HCT116 (cell line): ENCODE measurements around the gene ZSWIM7. TPM values are rescaled to one million over a fixed set of nuclear protein-coding genes. Genes with fewer than 3 reads are reported as not detected.
A peak's percentile ranks its signal among the peaks of the same experiment; 100 is the strongest.

ENCODE experiments used
- ATAC-seq: fragments of 200-7000 bp; cut with Tn5 transposase; 2 replicates; pipeline ENCODE4 v1.9.1; 2020; ENCODE audit warnings: mild to moderate bottlenecking, moderate library complexity
- BruUV-seq: library from RNA; stranded (reverse); fragments of 400-500 nt; replicated peaks from 2 replicates; lab custom pipeline; 2021; lab: Mats Ljungman, UMichigan
- CTCF ChIA-PET: fragments of 300-600 bp; sonication (Branson Sonifier 250); formaldehyde crosslinking; loops from one replicate; lab custom pipeline; 2021; ENCODE audit warnings: antibody characterized with exemption; lab: Charles Lee
- POLR2A ChIA-PET: fragments of 300-600, 350-600 bp; sonication (Branson Sonifier 250); formaldehyde crosslinking; loops from one replicate; lab custom pipeline; 2021; ENCODE audit warnings: antibody characterized with exemption; lab: Charles Lee
- RAD21 ChIA-PET, 2 experiments: fragments of 300-600 bp; sonication (Branson Sonifier 250); formaldehyde crosslinking; loops; one replicate each; lab custom pipeline; 2023; ENCODE audit warnings: low total read pairs in 2 of 2; ENCODE audit not compliant: uncharacterized antibody in 2 of 2, unreplicated experiment in 2 of 2, low non-redundant PET in 1 of 2; lab: Charles Lee
- DNase-seq: peaks from one replicate; pipeline ENCODE4 v3.0.0-alpha.2; 2010; ENCODE audit warnings: low read depth, low spot score
- H2AFZ ChIP-seq: fragments of 200-600 bp; shearing (Covaris generic), sonication (generic); 2 replicates; pipeline ENCODE4 v1.6.1; 2017; ENCODE audit warnings: low read depth, mixed run types, mixed read lengths, antibody characterized with exemption, low read length; ENCODE audit not compliant: poor library complexity, severe bottlenecking
- H3K27ac ChIP-seq: 2 replicates; pipeline ENCODE4 v1.5.1; 2012; ENCODE audit warnings: low read depth, low read length
- H3K27me3 ChIP-seq: fragments of 200-600 bp; sonication (generic); 2 replicates; pipeline ENCODE4 v1.6.1; 2016; ENCODE audit warnings: mixed run types, low read length, mixed read lengths; ENCODE audit not compliant: insufficient read depth
- H3K36me3 ChIP-seq, 2 experiments: fragments of 200-500 bp in 1 of 2; fragments of 200-600 bp in 1 of 2; sonication (Bioruptor generic) in 1 of 2; sonication (generic) in 1 of 2; 2 replicates each; pipeline versions ENCODE4 v1.5.1 to v1.6.1; 2014 to 2016; ENCODE audit warnings: low read length in 2 of 2, inconsistent platforms in 1 of 2, mixed read lengths in 1 of 2, mixed run types in 1 of 2; ENCODE audit not compliant: insufficient read depth in 2 of 2, control insufficient read depth in 1 of 2
- H3K4me1 ChIP-seq, 2 experiments: fragments of 200-600 bp in 1 of 2; sonication (generic) in 1 of 2; 2 replicates each; pipeline versions ENCODE4 v1.5.1 to v1.6.1; 2012 to 2017; ENCODE audit warnings: low read length in 2 of 2, inconsistent platforms in 1 of 2, mild to moderate bottlenecking in 1 of 2, mixed read lengths in 1 of 2, mixed run types in 1 of 2, moderate library complexity in 1 of 2; ENCODE audit not compliant: insufficient read depth in 2 of 2, control insufficient read depth in 1 of 2
- H3K4me2 ChIP-seq: fragments of 200-600 bp; sonication (generic); 2 replicates; pipeline ENCODE4 v1.6.1; 2017; ENCODE audit warnings: mixed run types, low read length, mixed read lengths
- H3K4me3 ChIP-seq, 2 experiments: fragments of 200-600 bp in 1 of 2; sonication (generic) in 1 of 2; replicated peaks in 1 of 2; 2 replicates each; pipeline ENCODE4 v1.5.1; 2011 to 2016; ENCODE audit warnings: low read length in 2 of 2, control low read depth in 1 of 2, low read depth in 1 of 2, mild to moderate bottlenecking in 1 of 2, mixed read lengths in 1 of 2, mixed run types in 1 of 2
- H3K79me2 ChIP-seq: fragments of 200-600 bp; sonication (generic); 2 replicates; pipeline ENCODE4 v1.6.1; 2017; ENCODE audit warnings: mild to moderate bottlenecking, mixed run types, low read length, moderate library complexity, mixed read lengths; ENCODE audit not compliant: insufficient read depth
- H3K9ac ChIP-seq: fragments of 200-600 bp; sonication (generic); 2 replicates; pipeline ENCODE4 v1.6.1; 2016; ENCODE audit warnings: low read length, mixed read lengths
- H3K9me2 ChIP-seq: fragments of 200-600 bp; sonication (generic), shearing (Covaris generic); 2 replicates; pipeline ENCODE4 v1.6.1; 2017; ENCODE audit warnings: mixed run types, mild to moderate bottlenecking, moderate library complexity; ENCODE audit not compliant: insufficient read depth
- H3K9me3 ChIP-seq, 2 experiments: fragments of 200-500 bp in 1 of 2; fragments of 200-600 bp in 1 of 2; sonication (Bioruptor generic) in 1 of 2; sonication (generic) in 1 of 2; 2 replicates each; pipeline ENCODE4 v1.6.1; 2014 to 2017; ENCODE audit warnings: low read length in 2 of 2, mixed read lengths in 2 of 2, inconsistent platforms in 1 of 2, low read depth in 1 of 2, mild to moderate bottlenecking in 1 of 2, mixed run types in 1 of 2, moderate library complexity in 1 of 2; ENCODE audit not compliant: control insufficient read depth in 1 of 2, insufficient read depth in 1 of 2
- H4K20me1 ChIP-seq: fragments of 200-600 bp; sonication (generic), shearing (Covaris generic); 2 replicates; pipeline ENCODE4 v1.6.1; 2017; ENCODE audit warnings: mixed run types, mild to moderate bottlenecking, moderate library complexity; ENCODE audit not compliant: insufficient read depth
- EGR1 ChIP-seq: IDR thresholded peaks from 2 replicates; pipeline ENCODE4 v1.6.1; 2012; ENCODE audit warnings: low read depth
- ELF1 ChIP-seq: IDR thresholded peaks from 2 replicates; pipeline ENCODE4 v1.6.1; 2012; ENCODE audit warnings: low read depth, borderline replicate concordance
- EZH2 ChIP-seq: fragments of 200-600 bp; sonication (generic); IDR thresholded peaks from 2 replicates; pipeline ENCODE4 v1.6.1; 2017; ENCODE audit warnings: antibody characterized with exemption, mixed run types
- EZH2phosphoT487 ChIP-seq: fragments of 200-600 bp; IDR thresholded peaks from 2 replicates; pipeline ENCODE4 v1.6.1; 2018; ENCODE audit warnings: antibody characterized with exemption, borderline replicate concordance
- JUND ChIP-seq: IDR thresholded peaks from 2 replicates; pipeline ENCODE4 v1.6.1; 2012
- POLR2A ChIP-seq: IDR thresholded peaks from 2 replicates; pipeline ENCODE4 v1.7.0; 2011; ENCODE audit warnings: borderline replicate concordance; ENCODE audit not compliant: insufficient read depth, insufficient read length; ENCODE audit errors: extremely low read depth
- RAD21 ChIP-seq: IDR thresholded peaks from 2 replicates; pipeline ENCODE4 v1.6.1; 2012; ENCODE audit warnings: low read depth, mild to moderate bottlenecking
- SP1 ChIP-seq: IDR thresholded peaks from 2 replicates; pipeline ENCODE4 v1.6.1; 2012; ENCODE audit warnings: low read depth
- SRF ChIP-seq: IDR thresholded peaks from 2 replicates; pipeline ENCODE4 v1.6.1; 2012; ENCODE audit warnings: low read depth
- TCF7L2 ChIP-seq: IDR thresholded peaks from 2 replicates; pipeline ENCODE4 v1.7.0; 2011; ENCODE audit warnings: borderline replicate concordance, inconsistent platforms; ENCODE audit not compliant: insufficient read depth, insufficient read length; ENCODE audit errors: extremely low read depth
- YY1 ChIP-seq: IDR thresholded peaks from 2 replicates; pipeline ENCODE4 v1.6.1; 2011; ENCODE audit warnings: low read length, low read depth, moderate library complexity, mild to moderate bottlenecking; ENCODE audit not compliant: insufficient replicate concordance; ENCODE audit errors: extremely low read depth
- ZFX ChIP-seq: fragments of 450-650 bp; IDR thresholded peaks from 2 replicates; pipeline ENCODE4 v1.6.1; 2017
- ZNF274 ChIP-seq: fragments of 200-500 bp; sonication (Bioruptor generic); IDR thresholded peaks from 2 replicates; pipeline ENCODE4 v1.6.1; 2014; ENCODE audit warnings: mild to moderate bottlenecking, low read depth, low read length, inconsistent platforms
- intact Hi-C: fragments of 100-400 bp; cut with micrococcal nuclease; formaldehyde crosslinking; loops from 2 replicates; pipeline ENCODE4 v1.10.0; 2022
- total RNA-seq: library from RNA; stranded (reverse); gene quantifications from one replicate; pipeline ENCODE4 v1.2.1, GENCODE V29; 2021; ENCODE audit not compliant: unreplicated experiment
- TF ChIP-seq, protein P1 (sequence below), 3 experiments: fragments of 200-600 bp in 1 of 3; sonication (generic) in 1 of 3; IDR thresholded peaks in 2 of 3; conservative IDR thresholded peaks in 1 of 3; 2 replicates each; pipeline ENCODE4 v1.5.1; 2012 to 2017; ENCODE audit warnings: low read depth in 2 of 3, low read length in 2 of 3, antibody characterized with exemption in 1 of 3, borderline replicate concordance in 1 of 3, control low read depth in 1 of 3, mild to moderate bottlenecking in 1 of 3, mixed read lengths in 1 of 3, mixed run types in 1 of 3, moderate library complexity in 1 of 3; ENCODE audit not compliant: insufficient read depth in 1 of 3
- TF ChIP-seq, protein P2 (sequence below): IDR thresholded peaks from 2 replicates; pipeline ENCODE4 v1.6.1; 2012; ENCODE audit warnings: low read depth
- TF ChIP-seq, protein P3 (sequence below): IDR thresholded peaks from 2 replicates; pipeline ENCODE4 v1.6.1; 2012
- TF ChIP-seq, protein P4 (sequence below): IDR thresholded peaks from 2 replicates; pipeline ENCODE4 v1.6.1; 2012

ZSWIM7 gene
- total RNA-seq, 1 experiment from 2014 or later = 33.5 TPM

GRCh38 chr17:15966183-15966878 lies 33.2 kb downstream of the ZSWIM7 start:
- no peak for TF ChIP-seq EZH2phosphoT487
- TF ChIP-seq EGR1 = no peak
- TF ChIP-seq TCF7L2 = no peak
- TF ChIP-seq, protein P1, sequence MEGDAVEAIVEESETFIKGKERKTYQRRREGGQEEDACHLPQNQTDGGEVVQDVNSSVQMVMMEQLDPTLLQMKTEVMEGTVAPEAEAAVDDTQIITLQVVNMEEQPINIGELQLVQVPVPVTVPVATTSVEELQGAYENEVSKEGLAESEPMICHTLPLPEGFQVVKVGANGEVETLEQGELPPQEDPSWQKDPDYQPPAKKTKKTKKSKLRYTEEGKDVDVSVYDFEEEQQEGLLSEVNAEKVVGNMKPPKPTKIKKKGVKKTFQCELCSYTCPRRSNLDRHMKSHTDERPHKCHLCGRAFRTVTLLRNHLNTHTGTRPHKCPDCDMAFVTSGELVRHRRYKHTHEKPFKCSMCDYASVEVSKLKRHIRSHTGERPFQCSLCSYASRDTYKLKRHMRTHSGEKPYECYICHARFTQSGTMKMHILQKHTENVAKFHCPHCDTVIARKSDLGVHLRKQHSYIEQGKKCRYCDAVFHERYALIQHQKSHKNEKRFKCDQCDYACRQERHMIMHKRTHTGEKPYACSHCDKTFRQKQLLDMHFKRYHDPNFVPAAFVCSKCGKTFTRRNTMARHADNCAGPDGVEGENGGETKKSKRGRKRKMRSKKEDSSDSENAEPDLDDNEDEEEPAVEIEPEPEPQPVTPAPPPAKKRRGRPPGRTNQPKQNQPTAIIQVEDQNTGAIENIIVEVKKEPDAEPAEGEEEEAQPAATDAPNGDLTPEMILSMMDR (IDR thresholded peaks at IDR 0.05 in 2 of 3, conservative IDR thresholded peaks at IDR 0.05 in 1 of 3; ENCODE audit: borderline replicate concordance in 1 of 3, insufficient read depth in 1 of 3, low read depth in 2 of 3, low read length in 2 of 3) = no peak
- no peak for TF ChIP-seq ELF1
- TF ChIP-seq, protein P2, sequence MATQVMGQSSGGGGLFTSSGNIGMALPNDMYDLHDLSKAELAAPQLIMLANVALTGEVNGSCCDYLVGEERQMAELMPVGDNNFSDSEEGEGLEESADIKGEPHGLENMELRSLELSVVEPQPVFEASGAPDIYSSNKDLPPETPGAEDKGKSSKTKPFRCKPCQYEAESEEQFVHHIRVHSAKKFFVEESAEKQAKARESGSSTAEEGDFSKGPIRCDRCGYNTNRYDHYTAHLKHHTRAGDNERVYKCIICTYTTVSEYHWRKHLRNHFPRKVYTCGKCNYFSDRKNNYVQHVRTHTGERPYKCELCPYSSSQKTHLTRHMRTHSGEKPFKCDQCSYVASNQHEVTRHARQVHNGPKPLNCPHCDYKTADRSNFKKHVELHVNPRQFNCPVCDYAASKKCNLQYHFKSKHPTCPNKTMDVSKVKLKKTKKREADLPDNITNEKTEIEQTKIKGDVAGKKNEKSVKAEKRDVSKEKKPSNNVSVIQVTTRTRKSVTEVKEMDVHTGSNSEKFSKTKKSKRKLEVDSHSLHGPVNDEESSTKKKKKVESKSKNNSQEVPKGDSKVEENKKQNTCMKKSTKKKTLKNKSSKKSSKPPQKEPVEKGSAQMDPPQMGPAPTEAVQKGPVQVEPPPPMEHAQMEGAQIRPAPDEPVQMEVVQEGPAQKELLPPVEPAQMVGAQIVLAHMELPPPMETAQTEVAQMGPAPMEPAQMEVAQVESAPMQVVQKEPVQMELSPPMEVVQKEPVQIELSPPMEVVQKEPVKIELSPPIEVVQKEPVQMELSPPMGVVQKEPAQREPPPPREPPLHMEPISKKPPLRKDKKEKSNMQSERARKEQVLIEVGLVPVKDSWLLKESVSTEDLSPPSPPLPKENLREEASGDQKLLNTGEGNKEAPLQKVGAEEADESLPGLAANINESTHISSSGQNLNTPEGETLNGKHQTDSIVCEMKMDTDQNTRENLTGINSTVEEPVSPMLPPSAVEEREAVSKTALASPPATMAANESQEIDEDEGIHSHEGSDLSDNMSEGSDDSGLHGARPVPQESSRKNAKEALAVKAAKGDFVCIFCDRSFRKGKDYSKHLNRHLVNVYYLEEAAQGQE = no peak
- no peak for TF ChIP-seq EZH2
- TF ChIP-seq ZFX = no peak
- no peak for TF ChIP-seq POLR2A
- TF ChIP-seq SP1 = no peak
- no peak for TF ChIP-seq JUND
- no peak for TF ChIP-seq ZNF274
- TF ChIP-seq, protein P3, sequence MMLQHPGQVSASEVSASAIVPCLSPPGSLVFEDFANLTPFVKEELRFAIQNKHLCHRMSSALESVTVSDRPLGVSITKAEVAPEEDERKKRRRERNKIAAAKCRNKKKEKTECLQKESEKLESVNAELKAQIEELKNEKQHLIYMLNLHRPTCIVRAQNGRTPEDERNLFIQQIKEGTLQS = no peak
- TF ChIP-seq RAD21 = no peak
- TF ChIP-seq YY1 = no peak
- no peak for TF ChIP-seq SRF
- TF ChIP-seq, protein P4, sequence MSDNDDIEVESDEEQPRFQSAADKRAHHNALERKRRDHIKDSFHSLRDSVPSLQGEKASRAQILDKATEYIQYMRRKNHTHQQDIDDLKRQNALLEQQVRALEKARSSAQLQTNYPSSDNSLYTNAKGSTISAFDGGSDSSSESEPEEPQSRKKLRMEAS = no peak
- no peaks in the 10 kb centered on the region for H3K9me3 ChIP-seq
- H3K27me3 ChIP-seq = no peaks in the 10 kb centered on the region
- RAD21 ChIA-PET = interaction anchor here in 1 of 2 experiments (0.6 to 0.7 kb wide), 2 partner anchors 13 to 389 kb away, joined by 3 read pairs; no protein-coding TSS in a partner anchor
- peak overlapping the region; percentile 63 for H3K9ac ChIP-seq
- BruUV-seq = no TSS peak
- H3K79me2 ChIP-seq = peaks cover 99% of the 10 kb centered on the region
- no peak overlapping the region for H2AFZ ChIP-seq
- no peak for DNase-seq
- POLR2A ChIA-PET = interaction anchor here (1.0 to 2.7 kb wide), 6 partner anchors 10 to 33 kb away, joined by 3 to 13 read pairs (median 6); partner anchors contain the start of genes ADORA2B, TTC19 and ZSWIM7
- H3K4me3 ChIP-seq = peak overlapping the region in 1 of 2 experiments; percentile 31; a peak in 1 of 4 replicates
- H3K27ac ChIP-seq = peak overlapping the region; percentile 92
- intact Hi-C loops = no loop called here
- peaks cover 0 to 29% of the 10 kb centered on the region in 2 experiments; a peak in 1 of 4 replicates for H3K36me3 ChIP-seq
- CTCF ChIA-PET = interaction anchor here (1.2 kb wide), 1 partner anchor 22 kb away, joined by 4 read pairs; no protein-coding TSS in a partner anchor
- ATAC-seq = peak; percentile 15; the same call in 1 of the 2 replicates
- H3K9me2 ChIP-seq = no peaks in the 10 kb centered on the region
- H3K4me1 ChIP-seq = peaks cover 71 to 95% of the 10 kb centered on the region in 2 experiments
- peak overlapping the region; percentile 80 for H3K4me2 ChIP-seq
- no peaks in the 10 kb centered on the region for H4K20me1 ChIP-seq
